K562 (cell line): ENCODE measurements around the gene NKAIN1. TPM values are rescaled to one million over a fixed set of nuclear protein-coding genes. Genes with fewer than 3 reads are reported as not detected.
A peak's percentile ranks its signal among the peaks of the same experiment; 100 is the strongest.

ENCODE experiments used
- CBX3 ChIP-seq, 2 experiments: IDR thresholded peaks; 1 replicate in 1 of 2; 2 replicates in 1 of 2; pipeline ENCODE4 v1.6.1; 2012; ENCODE audit warnings: inconsistent platforms in 2 of 2, low read length in 2 of 2, borderline replicate concordance in 1 of 2, control low read depth in 1 of 2
- EP300 ChIP-seq: IDR thresholded peaks from 2 replicates; pipeline ENCODE4 v1.6.1; 2012; ENCODE audit warnings: low read length, improper control_type of control experiment
- EZH2 ChIP-seq: IDR thresholded peaks from 2 replicates; pipeline ENCODE4 v1.6.1; 2012; ENCODE audit warnings: low read depth, mild to moderate bottlenecking, inconsistent platforms, low read length, borderline replicate concordance
- FOS ChIP-seq: IDR thresholded peaks from 3 replicates; pipeline ENCODE4 v1.6.1; 2011; ENCODE audit not compliant: insufficient read length; ENCODE audit errors: extremely low read depth
- GABPB1 ChIP-seq: sonication (generic); formaldehyde crosslinking; IDR thresholded peaks from 2 replicates; pipeline ENCODE4 v1.8.0; 2022; ENCODE audit warnings: mild to moderate bottlenecking, missing genetic modification reagents
- GATA2 ChIP-seq: sonication (generic); formaldehyde crosslinking; IDR thresholded peaks from 2 replicates; pipeline ENCODE4 v1.4.0; 2020; ENCODE audit warnings: mild to moderate bottlenecking, missing genetic modification reagents
- JUN ChIP-seq, 2 experiments: sonication (generic) in 1 of 2; formaldehyde crosslinking in 1 of 2; IDR thresholded peaks; 2 replicates each; pipeline versions ENCODE4 v1.6.1 to v1.8.0; 2012 to 2022; ENCODE audit warnings: borderline replicate concordance in 2 of 2, mild to moderate bottlenecking in 2 of 2, improper control_type of control experiment in 1 of 2, low read depth in 1 of 2, low read length in 1 of 2, missing genetic modification reagents in 1 of 2
- LEF1 ChIP-seq: fragments of 450-650 bp; IDR thresholded peaks from 2 replicates; pipeline ENCODE4 v1.6.1; 2016; ENCODE audit warnings: mild to moderate bottlenecking
- MTF1 ChIP-seq: fragments of 250-450 bp; sonication (Bioruptor Pico); IDR thresholded peaks from 2 replicates; pipeline ENCODE4 v1.9.0; 2021; ENCODE audit warnings: moderate library complexity, mild to moderate bottlenecking, inconsistent platforms, borderline replicate concordance
- POLR2AphosphoS2 ChIP-seq: IDR thresholded peaks from 2 replicates; pipeline ENCODE4 v1.6.1; 2012; ENCODE audit warnings: low read length, improper control_type of control experiment
- RHOXF2B ChIP-seq: fragments of 250-450 bp; sonication (Bioruptor Pico); conservative IDR thresholded peaks from 2 replicates; pipeline ENCODE4 v1.5.1; 2021
- SAP30 ChIP-seq: fragments of 200-600 bp; sonication (generic); IDR thresholded peaks from 2 replicates; pipeline ENCODE4 v1.6.1; 2012; ENCODE audit warnings: borderline replicate concordance, low read depth, mild to moderate bottlenecking, moderate library complexity, low read length, control low read depth, inconsistent platforms; ENCODE audit not compliant: insufficient read depth, poor library complexity, severe bottlenecking
- SIX5 ChIP-seq, 2 experiments: IDR thresholded peaks; 2 replicates each; pipeline ENCODE4 v1.6.1; 2011; ENCODE audit warnings: low read length in 2 of 2, borderline replicate concordance in 1 of 2, low read depth in 1 of 2, mild to moderate bottlenecking in 1 of 2, moderate library complexity in 1 of 2; ENCODE audit not compliant: insufficient read depth in 1 of 2
- SREBF2 ChIP-seq: sonication (generic); formaldehyde crosslinking; IDR thresholded peaks from 2 replicates; pipeline ENCODE4 v1.4.0; 2020; ENCODE audit warnings: mild to moderate bottlenecking, missing genetic modification reagents
- TCFL5 ChIP-seq: fragments of 250-450 bp; sonication (Bioruptor Pico); conservative IDR thresholded peaks from 2 replicates; pipeline ENCODE4 v1.6.1; 2021; ENCODE audit warnings: mild to moderate bottlenecking, moderate library complexity, matching md5 sums
- ZNF124 ChIP-seq: sonication (generic); formaldehyde crosslinking; IDR thresholded peaks from 2 replicates; pipeline ENCODE4 v1.8.1; 2022; ENCODE audit warnings: missing genetic modification reagents
- ZNF644 ChIP-seq: fragments of 200-800 bp; sonication (Bioruptor generic); IDR thresholded peaks from 2 replicates; pipeline ENCODE4 v1.6.1; 2016; ENCODE audit warnings: low read depth, missing genetic modification characterization, missing compliant biosample characterization
- ZNF778 ChIP-seq: fragments of 450-650 bp; formaldehyde crosslinking; IDR thresholded peaks from 2 replicates; pipeline ENCODE4 v1.4.0; 2020; ENCODE audit warnings: mild to moderate bottlenecking, moderate library complexity
- polyA plus RNA-seq, 8 experiments: library from polyadenylated mRNA; depleted of rRNA in 4 of 8; stranded (reverse) in 5 of 8; unstranded in 3 of 8; fragments of >200 nt; fragmentation: Nextera tagmentation in 2 of 8; fragmentation: Illumina TruSeq in 1 of 8; extraction: Ambion mirVana in 2 of 8; extraction: Trizol in 1 of 8; gene quantifications; 2 replicates each; pipeline versions ENCODE4 v1.2.1 to v1.2.3, GENCODE V29; 2011 to 2014; ENCODE audit warnings: inconsistent platforms in 1 of 8, missing spikeins in 1 of 8
- total RNA-seq, 7 experiments: library from RNA; depleted of rRNA in 6 of 7; stranded (reverse); fragments of >200 nt in 6 of 7; fragmentation: Illumina TruSeq in 2 of 7; extraction: Trizol in 2 of 7; gene quantifications; 2 replicates each; pipeline versions ENCODE4 v1.2.1 to v1.2.3, GENCODE V29; 2011 to 2021; ENCODE audit warnings: low replicate concordance in 1 of 7
- TF ChIP-seq, protein P1 (sequence below): fragments of 450-650 bp; formaldehyde crosslinking; conservative IDR thresholded peaks from 2 replicates; pipeline ENCODE4 v1.4.0; 2022; ENCODE audit warnings: mild to moderate bottlenecking, missing genetic modification characterization
- TF ChIP-seq, protein P2 (sequence below): fragments of 450-650 bp; IDR thresholded peaks from 2 replicates; pipeline ENCODE4 v1.6.1; 2017; ENCODE audit warnings: antibody characterized with exemption
- TF ChIP-seq, protein P3 (sequence below): sonication (generic); formaldehyde crosslinking; IDR thresholded peaks from 2 replicates; pipeline ENCODE4 v1.8.0; 2022; ENCODE audit warnings: mild to moderate bottlenecking, low read depth, missing genetic modification reagents
- TF ChIP-seq, protein P4 (sequence below): fragments of 450-650 bp; formaldehyde crosslinking; IDR thresholded peaks from 2 replicates; pipeline ENCODE4 v1.4.0; 2020; ENCODE audit warnings: mild to moderate bottlenecking

The NKAIN1 gene
- total and polyA plus RNA-seq, 9 of the 15 experiments (the other 6 are each of a cell fraction or from before 2014, with no cell fraction given): 0.03 to 0.22 (median 0.04) TPM; not detected in 3

DNA sequence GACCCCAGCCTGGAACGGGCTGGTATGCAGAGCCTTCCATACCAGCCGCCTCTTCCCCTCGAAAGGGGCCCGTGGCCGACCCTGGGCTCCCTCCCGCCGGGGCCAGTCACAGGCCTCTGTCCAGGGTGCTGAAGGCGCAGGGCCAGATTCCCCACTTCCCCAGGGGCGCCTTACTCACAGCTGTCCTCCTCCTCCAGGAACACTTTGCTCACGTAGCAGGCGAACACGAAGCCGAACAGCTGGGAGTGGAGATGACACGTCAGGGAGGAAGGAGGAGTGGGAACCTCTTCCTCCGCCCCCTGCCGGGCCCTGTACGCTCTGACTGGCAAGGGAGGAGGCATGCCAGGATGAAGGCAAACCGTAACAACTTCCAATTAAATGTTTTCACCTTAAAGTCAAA is 57.3 kb downstream of the NKAIN1 start (continued):
- TF ChIP-seq, protein P1, sequence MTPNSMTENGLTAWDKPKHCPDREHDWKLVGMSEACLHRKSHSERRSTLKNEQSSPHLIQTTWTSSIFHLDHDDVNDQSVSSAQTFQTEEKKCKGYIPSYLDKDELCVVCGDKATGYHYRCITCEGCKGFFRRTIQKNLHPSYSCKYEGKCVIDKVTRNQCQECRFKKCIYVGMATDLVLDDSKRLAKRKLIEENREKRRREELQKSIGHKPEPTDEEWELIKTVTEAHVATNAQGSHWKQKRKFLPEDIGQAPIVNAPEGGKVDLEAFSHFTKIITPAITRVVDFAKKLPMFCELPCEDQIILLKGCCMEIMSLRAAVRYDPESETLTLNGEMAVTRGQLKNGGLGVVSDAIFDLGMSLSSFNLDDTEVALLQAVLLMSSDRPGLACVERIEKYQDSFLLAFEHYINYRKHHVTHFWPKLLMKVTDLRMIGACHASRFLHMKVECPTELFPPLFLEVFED (CRISPR knock-in tag): no peak
- no peak for TF ChIP-seq MTF1 (CRISPR knock-in tag)
- no peak for TF ChIP-seq TCFL5
- no peak for TF ChIP-seq SIX5 (IDR thresholded peaks at IDR 0.05; ENCODE audit: borderline replicate concordance in 1 of 2, insufficient read depth in 1 of 2, low read depth in 1 of 2, low read length in 2 of 2)
- TF ChIP-seq SAP30: peak; percentile 75
- TF ChIP-seq GABPB1 (CRISPR knock-in tag): peak; percentile 53; the same call in 1 of the 2 replicates
- TF ChIP-seq ZNF778 (CRISPR knock-in tag): no peak
- no peak for TF ChIP-seq LEF1
- TF ChIP-seq RHOXF2B (CRISPR knock-in tag): no peak
- peak; percentile 29 to 81; a peak in 2 of 3 replicates for TF ChIP-seq CBX3 (IDR thresholded peaks at IDR 0.05; ENCODE audit: borderline replicate concordance in 1 of 2, low read length in 2 of 2)
- TF ChIP-seq, protein P2, sequence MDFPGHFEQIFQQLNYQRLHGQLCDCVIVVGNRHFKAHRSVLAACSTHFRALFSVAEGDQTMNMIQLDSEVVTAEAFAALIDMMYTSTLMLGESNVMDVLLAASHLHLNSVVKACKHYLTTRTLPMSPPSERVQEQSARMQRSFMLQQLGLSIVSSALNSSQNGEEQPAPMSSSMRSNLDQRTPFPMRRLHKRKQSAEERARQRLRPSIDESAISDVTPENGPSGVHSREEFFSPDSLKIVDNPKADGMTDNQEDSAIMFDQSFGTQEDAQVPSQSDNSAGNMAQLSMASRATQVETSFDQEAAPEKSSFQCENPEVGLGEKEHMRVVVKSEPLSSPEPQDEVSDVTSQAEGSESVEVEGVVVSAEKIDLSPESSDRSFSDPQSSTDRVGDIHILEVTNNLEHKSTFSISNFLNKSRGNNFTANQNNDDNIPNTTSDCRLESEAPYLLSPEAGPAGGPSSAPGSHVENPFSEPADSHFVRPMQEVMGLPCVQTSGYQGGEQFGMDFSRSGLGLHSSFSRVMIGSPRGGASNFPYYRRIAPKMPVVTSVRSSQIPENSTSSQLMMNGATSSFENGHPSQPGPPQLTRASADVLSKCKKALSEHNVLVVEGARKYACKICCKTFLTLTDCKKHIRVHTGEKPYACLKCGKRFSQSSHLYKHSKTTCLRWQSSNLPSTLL: no peak
- TF ChIP-seq SREBF2 (CRISPR knock-in tag): no peak
- TF ChIP-seq POLR2AphosphoS2: no peak
- no peak for TF ChIP-seq ZNF124 (CRISPR knock-in tag)
- no peak for TF ChIP-seq GATA2 (CRISPR knock-in tag)
- no peak for TF ChIP-seq FOS
- no peak for TF ChIP-seq EP300
- TF ChIP-seq, protein P3, sequence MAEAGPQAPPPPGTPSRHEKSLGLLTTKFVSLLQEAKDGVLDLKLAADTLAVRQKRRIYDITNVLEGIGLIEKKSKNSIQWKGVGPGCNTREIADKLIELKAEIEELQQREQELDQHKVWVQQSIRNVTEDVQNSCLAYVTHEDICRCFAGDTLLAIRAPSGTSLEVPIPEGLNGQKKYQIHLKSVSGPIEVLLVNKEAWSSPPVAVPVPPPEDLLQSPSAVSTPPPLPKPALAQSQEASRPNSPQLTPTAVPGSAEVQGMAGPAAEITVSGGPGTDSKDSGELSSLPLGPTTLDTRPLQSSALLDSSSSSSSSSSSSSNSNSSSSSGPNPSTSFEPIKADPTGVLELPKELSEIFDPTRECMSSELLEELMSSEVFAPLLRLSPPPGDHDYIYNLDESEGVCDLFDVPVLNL (CRISPR knock-in tag): peak; percentile 47; the same call in 1 of the 2 replicates
- TF ChIP-seq, protein P4, sequence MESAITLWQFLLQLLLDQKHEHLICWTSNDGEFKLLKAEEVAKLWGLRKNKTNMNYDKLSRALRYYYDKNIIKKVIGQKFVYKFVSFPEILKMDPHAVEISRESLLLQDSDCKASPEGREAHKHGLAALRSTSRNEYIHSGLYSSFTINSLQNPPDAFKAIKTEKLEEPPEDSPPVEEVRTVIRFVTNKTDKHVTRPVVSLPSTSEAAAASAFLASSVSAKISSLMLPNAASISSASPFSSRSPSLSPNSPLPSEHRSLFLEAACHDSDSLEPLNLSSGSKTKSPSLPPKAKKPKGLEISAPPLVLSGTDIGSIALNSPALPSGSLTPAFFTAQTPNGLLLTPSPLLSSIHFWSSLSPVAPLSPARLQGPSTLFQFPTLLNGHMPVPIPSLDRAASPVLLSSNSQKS (CRISPR knock-in tag): no peak
- no peak for TF ChIP-seq EZH2
- no peak for TF ChIP-seq JUN (IDR thresholded peaks at IDR 0.05; ENCODE audit: borderline replicate concordance, low read depth, low read length)
- TF ChIP-seq JUN (CRISPR knock-in tag; IDR thresholded peaks at IDR 0.05; ENCODE audit: borderline replicate concordance): no peak
- no peak for TF ChIP-seq ZNF644 (tag)
